ENCODE results near the gene HTR1B. TPM values are rescaled to one million over a fixed set of nuclear protein-coding genes. Genes with fewer than 3 reads are reported as not detected.

The HTR1B gene
- polyA plus RNA-seq, 1 donor (not counting 4 experiments of a cell fraction or from before 2014, with no cell fraction given): 0.24 TPM

- peak overlapping the region in 1 of 3 experiments; percentile 69 for H3K4me3 ChIP-seq (ENCODE audit: control insufficient read depth in 2 of 3, extremely low read depth in 1 of 3, insufficient read depth in 2 of 3, low read depth in 1 of 3, low read length in 3 of 3)
- H3K4me2 ChIP-seq (ENCODE audit: control insufficient read depth, extremely low read depth, insufficient read depth, low read depth, low read length): peak overlapping the region; percentile 95
- no peaks in the 10 kb centered on the region for H4K20me1 ChIP-seq (ENCODE audit: control insufficient read depth, extremely low read depth, insufficient read depth, low read length)
- TF ChIP-seq CTCF (optimal IDR thresholded peaks at IDR 0.05 in 1 of 3, IDR thresholded peaks at IDR 0.05 in 1 of 3, conservative IDR thresholded peaks at IDR 0.05 in 1 of 3; ENCODE audit: extremely low read depth in 1 of 3, insufficient read depth in 2 of 3, low read length in 3 of 3) (no peak), EZH2 (IDR thresholded peaks at IDR 0.05; ENCODE audit: low read length) (no peak)
- no peaks in the 10 kb centered on the region for H3K9me1 ChIP-seq (ENCODE audit: control insufficient read depth, extremely low read depth, insufficient read depth, low read length)
- H3K27ac ChIP-seq (ENCODE audit: control insufficient read depth, insufficient read depth, low read length): no peak overlapping the region
- peaks cover 27% of the 10 kb centered on the region for H3K27me3 ChIP-seq (ENCODE audit: control insufficient read depth, extremely low read depth, insufficient read depth, low read length)
- no peak overlapping the region for H2AFZ ChIP-seq (ENCODE audit: control insufficient read depth, low read length)
- H3K4me1 ChIP-seq (ENCODE audit: control insufficient read depth, extremely low read depth, insufficient read depth, low read length): peaks cover 23% of the 10 kb centered on the region
- no peaks in the 10 kb centered on the region for H3K9me3 ChIP-seq (ENCODE audit: control insufficient read depth, low read depth, low read length)
- H3K36me3 ChIP-seq (ENCODE audit: control insufficient read depth in 2 of 2, extremely low read depth in 1 of 2, insufficient read depth in 2 of 2, low read length in 2 of 2): no peaks in the 10 kb centered on the region
- H3K9ac ChIP-seq (ENCODE audit: control insufficient read depth, extremely low read depth, insufficient read depth, low read length): no peak overlapping the region
- dilution Hi-C loops (cut with MboI; ENCODE audit: extremely low pct_ligation_motif_present, low sequenced_read_pairs): no loop called here
- FAIRE-seq: no peak
- no peak for DNase-seq (ENCODE audit: low read depth, low spot score)
- no peaks in the 10 kb centered on the region for H3K79me2 ChIP-seq (ENCODE audit: control insufficient read depth, insufficient read depth, low read length)
Observed at GRCh38 chr6:77461796-77462195, 1.5 kb downstream of the HTR1B start.

- H3K9ac ChIP-seq (ENCODE audit: control insufficient read depth, extremely low read depth, insufficient read depth, low read length): no peak overlapping the region
- no peak overlapping the region for H3K4me2 ChIP-seq (ENCODE audit: control insufficient read depth, extremely low read depth, insufficient read depth, low read depth, low read length)
- H3K9me3 ChIP-seq (ENCODE audit: control insufficient read depth, low read depth, low read length): no peaks in the 10 kb centered on the region
- no peak for FAIRE-seq
- H3K36me3 ChIP-seq (ENCODE audit: control insufficient read depth in 2 of 2, extremely low read depth in 1 of 2, insufficient read depth in 2 of 2, low read length in 2 of 2): no peaks in the 10 kb centered on the region
- no peaks in the 10 kb centered on the region for H3K9me1 ChIP-seq (ENCODE audit: control insufficient read depth, extremely low read depth, insufficient read depth, low read length)
- TF ChIP-seq CTCF (optimal IDR thresholded peaks at IDR 0.05 in 1 of 3, IDR thresholded peaks at IDR 0.05 in 1 of 3, conservative IDR thresholded peaks at IDR 0.05 in 1 of 3; ENCODE audit: extremely low read depth in 1 of 3, insufficient read depth in 2 of 3, low read length in 3 of 3) (no peak), EZH2 (IDR thresholded peaks at IDR 0.05; ENCODE audit: low read length) (no peak)
- no peak overlapping the region for H3K27ac ChIP-seq (ENCODE audit: control insufficient read depth, insufficient read depth, low read length)
- H4K20me1 ChIP-seq (ENCODE audit: control insufficient read depth, extremely low read depth, insufficient read depth, low read length): no peaks in the 10 kb centered on the region
- no peak overlapping the region for H2AFZ ChIP-seq (ENCODE audit: control insufficient read depth, low read length)
- dilution Hi-C loops (cut with MboI; ENCODE audit: extremely low pct_ligation_motif_present, low sequenced_read_pairs): no loop called here
- peaks cover 9% of the 10 kb centered on the region for H3K27me3 ChIP-seq (ENCODE audit: control insufficient read depth, extremely low read depth, insufficient read depth, low read length)
- H3K4me3 ChIP-seq (ENCODE audit: control insufficient read depth in 2 of 3, extremely low read depth in 1 of 3, insufficient read depth in 2 of 3, low read depth in 1 of 3, low read length in 3 of 3): no peak overlapping the region
- DNase-seq (ENCODE audit: low read depth, low spot score): no peak
- H3K79me2 ChIP-seq (ENCODE audit: control insufficient read depth, insufficient read depth, low read length): no peaks in the 10 kb centered on the region
- H3K4me1 ChIP-seq (ENCODE audit: control insufficient read depth, extremely low read depth, insufficient read depth, low read length): peaks cover 21% of the 10 kb centered on the region
Observed at GRCh38 chr6:77458421-77458820, 4.9 kb downstream of the HTR1B start.
